A172 (cell line): ENCODE measurements around the gene SLC8A1. TPM values are rescaled to one million over a fixed set of nuclear protein-coding genes. Genes with fewer than 3 reads are reported as not detected.
A peak's percentile ranks its signal among the peaks of the same experiment; 100 is the strongest.

Experiments
- DNase-seq: peaks from one replicate; pipeline ENCODE4 v3.0.0-alpha.2; 2015; ENCODE audit warnings: low spot score
- total RNA-seq: library from RNA; depleted of rRNA; stranded (reverse); fragments of >200 nt; shearing (Covaris generic); gene quantifications from 2 replicates; pipeline ENCODE4 v1.2.3, GENCODE V29; 2014

Gene SLC8A1
- total RNA-seq, 1 experiment from 2014 or later, result 34.5 TPM

GRCh38 chr2:40193670-40194026, 258.2 kb downstream of the SLC8A1 start:
- no peak for DNase-seq

GRCh38 chr2:40192864-40193669, 258.8 kb downstream of the SLC8A1 start:
- DNase-seq, result no peak

GRCh38 chr2:40190457-40190856, 261.4 kb downstream of the SLC8A1 start:
- DNase-seq, result no peak

- no peak for DNase-seq
These were observed 262.0 kb downstream of the SLC8A1 start for GRCh38 chr2:40189881-40190280.

GRCh38 chr2:40187054-40187453, 264.8 kb downstream of the SLC8A1 start:
- DNase-seq, result no peak

- DNase-seq, result no peak
These were observed 267.3 kb downstream of the SLC8A1 start for GRCh38 chr2:40184551-40184950.

- DNase-seq, result no peak
These were observed 270.0 kb downstream of the SLC8A1 start for GRCh38 chr2:40181855-40182254.

GRCh38 chr2:40179801-40180200, 272.1 kb downstream of the SLC8A1 start:
- DNase-seq, result no peak

GRCh38 chr2:40178971-40179370, 272.9 kb downstream of the SLC8A1 start:
- DNase-seq, result peak; percentile 12

- no peak for DNase-seq
These were observed 273.6 kb downstream of the SLC8A1 start for GRCh38 chr2:40178171-40178778.

GRCh38 chr2:40177366-40177765, 274.5 kb downstream of the SLC8A1 start:
- DNase-seq, result no peak

- DNase-seq, result no peak
These were observed 278.6 kb downstream of the SLC8A1 start for GRCh38 chr2:40173276-40173675.

GRCh38 chr2:40169856-40170255, 282.0 kb downstream of the SLC8A1 start:
- DNase-seq, result no peak

GRCh38 chr2:40169430-40169829, 282.5 kb downstream of the SLC8A1 start:
- DNase-seq, result no peak

GRCh38 chr2:40168546-40168945, 283.3 kb downstream of the SLC8A1 start:
- no peak for DNase-seq

- no peak for DNase-seq
These were observed 283.9 kb downstream of the SLC8A1 start for GRCh38 chr2:40168032-40168431.

- no peak for DNase-seq
These were observed 285.9 kb downstream of the SLC8A1 start for GRCh38 chr2:40166006-40166405.

GRCh38 chr2:40165509-40165844, 286.4 kb downstream of the SLC8A1 start:
- DNase-seq, result no peak

GRCh38 chr2:40164736-40165508, 287.0 kb downstream of the SLC8A1 start:
- no peak for DNase-seq

GRCh38 chr2:40161986-40162385, 289.9 kb downstream of the SLC8A1 start:
- no peak for DNase-seq

GRCh38 chr2:40160751-40161218, 291.1 kb downstream of the SLC8A1 start:
- no peak for DNase-seq

- DNase-seq, result no peak
These were observed 292.6 kb downstream of the SLC8A1 start for GRCh38 chr2:40159333-40159732.

GRCh38 chr2:40158781-40159180, 293.1 kb downstream of the SLC8A1 start:
- DNase-seq, result no peak
